Middle frontal gyrus (tissue), 1 donor: ENCODE measurements around the gene PPP6R3.
"Not testable (repeated sequence)": the region's sequence is repeated elsewhere in the genome, so short reads cannot be mapped to it uniquely, and the experiment has no call there.

Experiments
- DNase-seq: peaks from one replicate; pipeline ENCODE4 v3.0.0-alpha.2; 2015; ENCODE audit warnings: low spot score; ENCODE audit errors: extremely low spot score

PPP6R3 gene

DNA sequence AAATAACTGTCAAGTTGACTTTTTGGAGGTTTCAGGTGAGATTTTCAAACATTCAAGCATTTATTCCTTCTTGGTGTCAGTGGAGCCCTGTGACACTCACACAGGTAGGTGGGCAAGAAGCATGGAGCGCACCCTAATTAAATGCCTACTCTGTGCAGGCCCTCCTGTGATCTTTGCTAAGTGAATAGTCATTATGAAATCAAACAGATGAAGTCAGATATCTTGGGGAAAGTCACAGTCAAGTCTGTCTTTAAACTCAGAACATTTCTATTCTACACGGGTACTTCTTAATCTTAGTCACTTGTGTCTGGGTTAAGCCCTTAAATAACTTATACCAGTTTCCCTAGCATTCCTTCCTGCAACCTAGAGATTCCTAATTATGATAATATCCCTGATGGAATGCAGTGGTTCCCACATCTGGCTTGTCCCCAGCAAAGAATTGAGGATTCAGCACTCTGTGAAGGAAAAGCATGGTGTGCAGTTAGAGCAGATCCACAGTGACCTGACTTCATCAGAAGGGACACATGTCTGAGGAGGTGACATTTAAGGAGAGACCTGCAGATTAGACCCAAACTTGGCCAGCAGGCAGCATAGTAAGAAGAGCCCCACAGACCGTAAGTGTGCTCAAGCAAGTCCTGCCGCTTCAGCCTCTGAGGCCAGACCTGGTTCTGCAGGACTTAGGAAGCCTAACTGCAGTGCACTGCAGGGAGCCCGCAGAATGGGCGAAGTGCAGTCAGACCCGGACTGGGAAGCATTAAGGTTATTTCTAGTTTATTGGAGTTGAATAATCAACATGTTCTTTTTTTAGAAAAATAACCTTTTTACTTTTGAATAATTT, 138.5 kb downstream of the PPP6R3 start:
- no peak for DNase-seq

DNA sequence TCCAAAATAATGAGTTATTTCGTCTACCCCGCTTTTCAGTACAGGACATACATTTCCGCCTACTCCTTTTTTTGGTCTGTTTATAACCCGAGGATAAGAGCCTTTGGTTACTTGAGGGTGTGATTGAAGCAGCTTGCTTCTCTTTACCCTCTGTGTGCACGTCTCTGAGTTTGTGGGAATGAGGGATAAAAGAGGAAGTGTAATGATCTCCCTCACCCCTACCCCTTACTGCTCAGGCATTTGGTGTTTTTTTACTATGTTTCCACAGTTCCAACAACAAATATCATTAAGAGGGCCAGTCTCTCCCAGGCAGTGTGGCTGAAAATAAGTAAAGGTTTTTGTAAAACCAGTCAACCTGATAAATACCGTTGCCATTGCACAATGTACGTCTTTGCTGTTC, 140.6 kb downstream of the PPP6R3 start:
- DNase-seq: no peak

DNA sequence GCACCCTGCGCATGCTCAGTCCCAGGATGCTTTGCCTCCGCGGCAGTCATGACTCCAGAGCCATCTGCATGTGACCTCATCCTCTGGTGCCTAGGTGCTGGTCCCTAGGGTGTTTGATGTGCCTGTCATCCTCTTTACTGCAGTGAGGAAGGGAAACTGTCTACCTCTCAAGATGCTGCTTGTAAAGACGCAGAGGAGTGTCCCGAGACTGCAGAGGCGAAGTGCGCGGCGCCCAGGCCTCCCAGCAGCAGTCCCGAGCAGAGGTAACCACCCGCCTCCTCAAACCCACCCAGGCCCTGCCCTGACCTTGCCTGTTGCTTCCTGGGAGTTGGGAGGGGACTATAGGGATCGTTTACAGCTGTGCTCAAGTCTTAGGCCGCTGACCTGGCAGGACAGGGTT, 149.2 kb downstream of the PPP6R3 start:
- DNase-seq: no peak

DNA sequence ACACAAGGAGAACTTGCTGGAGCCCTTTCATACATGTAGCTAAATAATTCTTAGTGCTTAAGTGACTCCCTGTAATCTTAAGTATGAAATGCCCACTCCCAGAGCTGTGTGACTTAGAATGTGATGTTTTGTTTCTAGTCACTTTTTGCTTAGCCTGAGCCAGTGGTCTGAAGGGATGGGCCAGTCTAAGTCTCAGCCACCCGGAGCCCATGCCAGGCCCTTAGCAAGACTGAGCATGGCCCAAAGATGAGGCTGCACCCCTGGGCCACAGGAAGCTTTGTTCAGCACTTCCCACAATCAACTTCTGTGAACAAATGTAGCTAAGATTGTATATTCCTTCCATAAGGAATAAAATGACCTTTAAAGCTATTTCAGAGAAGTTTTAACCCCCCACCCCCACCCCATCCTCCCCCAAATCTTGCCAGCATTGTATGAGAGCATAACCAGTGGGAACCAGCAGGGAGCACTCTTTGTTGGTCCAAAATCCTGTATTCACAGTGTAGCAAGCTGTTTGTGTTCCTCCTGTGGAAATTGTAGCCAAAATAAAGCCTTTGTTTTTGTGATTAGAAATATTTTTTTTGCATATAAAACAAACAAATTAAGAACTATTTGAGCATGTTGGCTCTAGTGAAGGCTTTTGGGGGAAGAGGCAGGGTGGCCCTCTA, 150.0 kb downstream of the PPP6R3 start:
- no peak for DNase-seq

DNA sequence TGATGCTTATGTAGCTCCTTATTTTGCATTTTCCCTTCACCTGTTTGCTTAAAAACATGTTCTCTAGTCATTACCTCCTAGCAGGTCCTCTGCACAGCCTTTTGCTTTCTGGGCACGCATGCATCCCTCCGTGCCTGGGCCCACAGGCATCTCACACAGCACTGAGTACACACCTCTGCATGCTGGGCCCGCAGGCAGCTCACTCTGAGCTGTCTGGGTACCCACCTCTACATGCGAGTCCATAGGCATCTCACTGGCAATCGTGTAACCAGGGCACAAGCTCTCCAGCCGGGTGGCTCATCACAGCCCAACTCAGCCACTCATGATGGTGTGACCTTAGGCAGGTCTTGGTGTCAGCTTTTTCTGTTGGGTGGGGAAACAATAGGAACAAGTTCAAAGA, 155.1 kb downstream of the PPP6R3 start:
- no peak for DNase-seq

DNA sequence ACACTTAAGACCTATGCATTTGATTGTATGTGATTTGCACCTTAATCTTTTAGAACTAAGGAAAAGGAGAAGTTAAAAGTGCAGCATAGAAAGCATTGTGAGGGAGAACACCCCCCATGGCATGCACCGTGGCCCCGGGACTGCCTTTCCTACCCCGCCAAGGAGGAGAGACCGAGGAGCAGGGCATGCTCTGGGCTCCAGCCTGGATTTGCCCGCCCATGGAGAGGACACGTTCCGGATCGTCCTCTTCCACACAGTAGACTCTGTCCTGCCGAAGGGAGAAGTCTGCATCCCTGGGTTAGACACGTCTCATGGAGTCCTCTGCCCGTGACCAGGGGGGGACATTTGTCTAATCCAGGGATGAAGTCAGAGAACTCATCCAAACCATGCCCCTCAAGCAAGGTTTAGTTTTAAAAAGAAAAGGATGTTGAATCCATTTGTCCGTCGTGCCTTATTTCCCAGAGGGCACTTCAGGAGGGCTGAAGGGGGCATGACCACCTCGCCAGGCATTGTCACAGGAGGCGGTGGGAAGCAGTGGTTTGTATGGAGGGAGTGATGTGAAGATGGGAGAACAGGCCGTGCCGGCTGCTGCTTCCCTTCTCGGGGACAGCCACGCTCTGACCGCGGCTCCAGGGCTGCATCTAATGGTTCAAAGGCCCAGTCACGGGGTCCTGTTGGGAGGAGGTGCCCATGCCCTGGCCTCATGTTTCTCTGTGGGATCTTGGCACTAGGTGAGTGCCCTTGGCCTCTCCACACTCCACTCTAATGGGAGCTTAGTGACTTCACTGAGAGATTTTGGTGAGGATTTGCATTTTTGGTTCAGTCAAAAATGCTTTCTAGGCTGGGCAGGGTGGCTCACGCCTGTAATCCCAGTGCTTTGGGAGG, 157.6 kb downstream of the PPP6R3 start:
- no peak for DNase-seq

DNA sequence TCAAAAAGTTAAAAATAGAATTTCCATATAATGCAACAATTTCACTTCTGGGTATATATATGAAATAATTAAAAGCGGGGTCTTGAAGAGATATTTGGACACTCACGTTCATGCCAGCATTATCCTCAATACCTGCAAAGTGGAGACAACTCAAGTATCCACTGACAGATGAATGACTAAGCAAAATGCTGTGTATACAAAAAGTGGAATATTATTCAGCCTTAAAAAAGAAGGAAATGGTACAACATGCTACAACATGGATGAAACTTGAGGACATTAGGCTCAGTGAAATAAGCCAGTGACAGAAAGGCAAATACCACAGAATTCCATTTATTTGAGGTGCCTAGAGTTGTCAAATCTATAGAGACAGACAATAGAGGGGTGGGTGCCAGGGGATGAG, 161.3 kb downstream of the PPP6R3 start:
- DNase-seq: no peak

DNA sequence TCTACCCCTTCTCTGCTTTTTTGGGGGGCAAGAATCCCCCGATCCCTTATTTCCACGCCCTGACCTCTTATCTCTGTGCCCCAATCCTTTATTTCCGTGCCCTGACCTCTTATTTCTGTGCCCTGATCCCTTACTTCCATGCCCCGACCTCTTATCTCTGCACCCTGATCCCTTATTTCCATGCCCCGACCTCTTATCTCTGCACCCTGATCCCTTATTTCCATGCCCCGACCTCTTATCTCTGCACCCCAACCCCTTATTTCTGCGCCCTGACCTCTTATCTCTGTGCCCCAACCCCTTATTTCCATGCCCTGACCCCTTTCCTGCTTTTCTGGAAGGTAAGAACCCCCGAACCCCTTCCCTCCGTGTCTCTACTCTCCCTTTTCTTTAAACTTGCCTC, 163.2 kb downstream of the PPP6R3 start:
- not testable (repeated sequence) for DNase-seq

DNA sequence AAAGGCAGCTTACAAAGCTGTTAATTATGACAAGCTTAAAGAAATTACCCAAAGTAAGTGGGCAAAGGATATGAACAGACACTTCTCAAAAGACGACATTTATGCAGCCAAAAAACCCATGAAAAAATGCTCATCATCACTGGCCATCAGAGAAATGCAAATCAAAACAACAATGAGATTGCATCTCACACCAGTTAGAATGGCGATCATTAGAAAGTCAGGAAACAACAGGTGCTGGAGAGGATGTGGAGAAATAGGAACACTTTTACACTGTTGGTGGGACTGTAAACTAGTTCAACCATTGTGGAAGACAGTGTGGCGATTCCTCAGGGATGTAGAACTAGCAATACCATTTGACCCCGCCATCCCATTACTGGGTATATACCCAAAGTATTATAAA, 164.5 kb downstream of the PPP6R3 start:
- not testable (repeated sequence) for DNase-seq

DNA sequence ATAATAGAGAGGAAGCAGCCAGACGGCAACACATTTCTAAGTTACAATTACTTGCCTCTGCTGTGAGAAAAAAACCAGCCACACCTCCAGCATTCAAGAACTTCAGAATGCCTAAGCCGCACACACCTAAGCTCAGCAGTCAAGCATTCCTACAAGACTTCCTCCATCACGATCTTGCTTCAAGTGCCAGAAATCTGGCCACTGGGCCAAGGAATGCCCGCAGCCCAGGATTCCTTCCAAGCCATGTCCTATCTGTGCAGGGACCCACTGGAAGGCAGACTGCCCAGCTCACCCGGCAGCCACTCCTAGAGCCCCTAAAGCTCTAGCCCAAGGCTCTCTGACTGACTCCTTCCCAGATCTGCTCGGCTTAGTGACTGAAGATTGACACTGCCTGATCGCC, 165.7 kb downstream of the PPP6R3 start:
- DNase-seq: not testable (repeated sequence)

DNA sequence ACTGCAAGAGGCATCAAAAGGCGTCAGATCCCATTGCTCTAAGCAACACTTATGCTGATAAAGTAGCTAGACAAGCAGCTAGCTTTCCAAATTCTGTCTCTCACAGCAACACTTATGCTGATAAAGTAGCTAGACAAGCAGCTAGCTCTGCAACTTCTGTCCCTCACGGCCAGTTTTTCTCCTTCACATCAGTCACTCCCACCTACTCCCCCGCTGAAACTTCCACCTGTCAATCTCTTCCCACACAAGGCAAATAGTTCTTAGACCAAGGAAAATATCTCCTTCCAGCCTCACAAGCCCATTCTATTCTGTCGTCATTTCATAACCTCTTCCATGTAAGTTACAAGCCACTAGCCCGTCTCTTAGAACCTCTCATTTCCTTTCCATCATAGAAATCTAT, 168.3 kb downstream of the PPP6R3 start:
- DNase-seq: not testable (repeated sequence)

DNA sequence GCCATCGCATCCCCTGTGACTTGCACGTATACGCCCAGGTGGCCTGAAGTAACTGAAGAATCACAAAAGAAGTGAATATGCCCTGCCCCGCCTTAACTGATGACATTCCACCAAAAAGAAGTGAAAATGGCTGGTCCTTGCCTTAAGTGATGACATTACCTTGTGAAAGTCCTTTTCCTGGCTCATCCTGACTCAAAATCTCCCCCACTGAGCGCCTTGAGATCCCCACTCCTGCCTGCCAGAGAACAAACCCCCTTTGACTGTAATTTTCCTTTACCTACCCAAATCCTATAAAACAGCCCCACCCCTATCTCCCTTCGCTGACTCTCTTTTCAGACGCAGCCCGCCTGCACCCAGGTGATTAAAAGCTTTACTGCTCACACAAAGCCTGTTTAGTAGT, 171.8 kb downstream of the PPP6R3 start:
- not testable (repeated sequence) for DNase-seq

DNA sequence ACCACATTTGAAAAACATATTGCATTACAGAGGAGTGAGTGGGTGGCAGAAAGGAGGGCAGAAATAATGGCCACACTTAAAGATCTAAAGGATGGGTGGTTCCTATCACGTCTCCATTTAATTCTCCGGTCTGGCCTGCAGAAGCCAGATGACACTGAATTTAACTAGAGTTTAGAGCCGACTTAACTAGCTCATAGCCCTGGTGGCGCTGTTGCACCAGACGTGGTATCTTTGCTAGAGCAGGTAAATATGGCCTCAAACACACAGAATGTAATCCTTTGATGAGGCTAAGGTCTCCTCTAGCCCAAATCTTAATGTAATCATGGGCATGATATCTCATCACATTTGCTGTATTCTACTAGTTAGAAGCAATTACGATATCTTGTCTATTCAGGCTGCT, 172.2 kb downstream of the PPP6R3 start:
- DNase-seq: no peak

DNA sequence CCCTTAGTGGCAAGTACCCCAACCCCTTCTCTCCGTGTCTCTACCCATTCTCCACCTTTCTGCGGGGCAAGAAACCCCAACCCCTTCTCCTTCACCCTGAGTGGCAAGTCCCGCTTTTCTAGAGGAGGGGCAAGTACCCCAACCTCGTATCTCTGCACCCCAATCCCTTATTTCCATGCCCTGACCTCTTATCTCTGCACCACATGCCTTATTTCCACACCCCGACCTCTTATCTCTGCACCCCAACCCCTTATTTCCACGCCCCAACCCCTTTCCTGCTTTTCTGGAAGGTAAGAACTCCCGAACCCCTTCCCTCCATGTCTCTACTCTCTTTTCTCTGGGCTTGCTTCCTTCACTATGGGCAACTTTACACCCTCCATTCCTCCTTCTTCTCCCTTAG, 174.1 kb downstream of the PPP6R3 start:
- not testable (repeated sequence) for DNase-seq

DNA sequence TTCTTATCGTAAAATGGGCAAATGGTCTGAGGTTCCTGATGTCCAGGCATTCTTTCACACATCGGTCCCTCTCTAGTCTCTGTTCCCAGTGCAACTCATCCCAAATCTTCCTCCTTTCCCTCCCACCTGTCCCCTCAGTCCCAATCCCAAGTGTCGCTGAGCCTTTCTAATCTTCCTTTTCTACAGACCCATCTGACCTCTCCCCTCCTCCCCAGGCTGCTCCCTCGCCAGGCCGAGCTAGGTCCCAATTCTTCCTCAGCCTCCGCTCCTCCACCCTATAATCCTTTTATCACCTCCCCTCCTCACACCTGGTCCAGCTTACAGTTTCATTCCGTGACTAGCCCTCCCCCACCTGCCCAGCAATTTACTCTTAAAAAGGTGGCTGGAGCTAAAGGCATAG, 174.6 kb downstream of the PPP6R3 start:
- not testable (repeated sequence) for DNase-seq

DNA sequence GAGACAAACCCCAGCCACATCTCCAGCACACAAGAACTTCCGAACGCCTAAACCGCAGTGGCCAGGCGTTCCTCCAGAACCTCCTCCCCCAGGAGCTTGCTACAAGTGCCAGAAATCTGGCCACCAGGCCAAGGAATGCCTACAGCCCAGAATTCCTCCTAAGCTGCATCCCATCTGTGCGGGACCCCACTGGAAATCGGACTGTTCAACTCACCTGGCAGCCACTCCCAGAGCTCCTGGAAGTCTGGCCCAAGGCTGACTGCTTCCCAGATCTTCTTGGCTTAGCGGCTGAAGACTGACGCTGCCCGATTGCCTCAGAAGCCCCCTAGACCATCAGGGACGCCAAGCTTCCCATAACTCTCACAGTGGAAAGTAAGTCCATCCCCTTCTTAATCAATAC, 175.3 kb downstream of the PPP6R3 start:
- not testable (repeated sequence) for DNase-seq

DNA sequence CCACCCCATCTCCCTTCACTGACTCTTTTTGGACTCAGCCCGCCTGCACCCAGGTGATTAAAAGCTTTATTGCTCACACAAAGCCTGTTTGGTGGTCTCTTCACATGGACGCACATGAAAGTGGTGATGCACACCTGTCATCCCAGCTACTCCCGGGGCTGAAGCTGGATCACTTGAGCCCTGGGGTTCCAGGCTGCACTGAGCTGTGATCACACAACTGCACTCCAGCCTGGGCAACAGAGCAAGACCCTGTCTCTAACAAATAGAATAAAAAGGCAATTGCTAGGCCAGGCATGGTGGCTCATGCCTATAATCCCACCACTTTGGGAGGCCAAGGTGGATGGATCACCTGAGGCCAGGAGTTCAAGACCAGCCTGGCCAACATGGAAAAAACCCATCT, 178.8 kb downstream of the PPP6R3 start:
- not testable (repeated sequence) for DNase-seq

DNA sequence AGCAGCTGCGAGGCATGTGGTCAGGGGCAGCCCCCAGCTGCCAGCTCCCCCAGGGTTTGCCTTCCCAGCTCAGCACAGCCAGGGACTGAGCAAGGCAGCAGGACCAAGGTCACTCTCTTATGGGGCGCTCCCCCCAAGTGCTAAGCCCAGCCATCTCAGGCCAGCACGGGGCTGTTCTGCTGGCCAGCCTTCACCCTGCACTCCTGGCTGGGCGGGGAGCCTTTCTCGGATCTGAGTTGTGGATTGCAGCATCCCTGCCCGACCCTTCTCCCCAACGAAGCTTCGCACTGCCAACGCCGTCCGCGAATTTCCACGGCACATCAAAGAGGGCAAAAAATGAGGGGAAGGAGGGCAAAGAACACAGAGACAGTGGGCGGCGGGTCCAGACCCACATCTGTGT, 181.3 kb downstream of the PPP6R3 start:
- DNase-seq: no peak

DNA sequence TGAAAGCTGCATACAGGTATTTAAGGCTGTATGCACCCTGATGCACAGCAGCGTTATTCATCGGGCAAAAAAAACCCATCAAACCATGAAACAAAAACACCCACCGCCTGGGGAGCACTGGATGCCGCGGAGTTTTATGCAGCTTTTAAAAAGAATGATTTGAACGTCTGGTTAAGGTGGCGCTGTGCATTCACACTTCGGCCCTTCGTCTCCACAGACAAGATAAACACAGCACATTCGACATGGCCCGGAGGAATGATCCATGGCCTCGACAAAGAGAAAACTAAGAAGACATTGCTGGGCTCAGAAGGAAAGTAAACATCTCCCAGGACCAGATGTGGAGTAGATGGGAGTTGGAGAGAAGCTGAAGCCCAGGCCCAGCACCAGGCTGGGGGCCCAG, 183.0 kb downstream of the PPP6R3 start:
- DNase-seq: no peak

DNA sequence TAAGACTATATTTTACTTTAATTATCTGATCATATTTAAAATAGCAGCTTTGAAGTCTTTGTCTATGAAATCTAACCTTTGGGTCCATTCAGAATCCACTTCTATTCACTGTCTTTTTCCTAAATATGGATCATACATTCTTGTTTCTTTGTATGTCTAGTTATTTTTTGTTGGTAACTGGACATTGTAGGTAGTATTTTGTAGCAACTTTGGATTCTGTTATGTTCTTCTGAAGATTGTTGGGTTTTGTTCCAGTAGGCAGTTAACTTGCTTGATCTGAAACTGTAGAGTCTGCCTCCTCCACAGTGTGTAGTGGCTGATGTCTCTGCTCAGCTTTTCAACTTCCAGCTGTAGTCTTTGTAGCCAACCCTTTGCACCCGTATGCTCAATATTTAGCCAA, 186.3 kb downstream of the PPP6R3 start:
- DNase-seq: no peak

DNA sequence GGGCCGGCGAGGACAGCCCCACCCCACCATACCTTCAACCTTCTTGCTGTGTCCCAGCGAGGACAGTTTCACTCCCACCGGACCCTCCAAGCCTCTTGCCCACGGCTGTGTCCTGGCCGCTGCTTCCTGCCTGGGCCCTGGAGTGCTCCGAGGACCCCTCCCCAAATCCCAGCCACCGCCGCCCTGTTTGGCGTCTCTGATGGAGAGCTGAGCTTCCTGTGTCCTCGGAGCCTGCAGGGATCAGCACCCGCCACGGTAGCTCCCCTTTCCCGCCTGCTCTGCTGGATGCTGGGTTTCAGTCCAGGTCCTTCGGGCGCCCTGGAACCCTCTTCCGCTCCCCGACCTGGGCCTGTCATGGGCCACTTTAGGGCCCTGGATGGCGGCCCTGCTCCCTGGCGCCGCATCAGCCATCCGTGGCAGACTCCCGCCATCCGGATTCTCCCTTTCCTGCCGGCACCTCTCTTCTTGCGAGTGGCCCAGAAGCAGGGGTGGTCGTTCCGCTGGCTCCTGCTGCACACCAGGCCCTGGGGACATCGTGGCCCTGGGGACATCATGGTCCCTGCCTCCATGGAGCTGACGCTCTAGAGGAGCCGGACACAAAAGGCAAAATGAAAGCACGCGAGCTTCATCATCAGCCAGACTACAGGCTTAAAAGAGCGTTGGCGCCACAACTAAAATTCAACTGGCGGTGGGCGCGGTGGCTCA, 189.5 kb downstream of the PPP6R3 start:
- DNase-seq: no peak
